Nephron (organoid): ENCODE measurements around the gene USP36.

Experiments
- H3K27ac Mint-ChIP-seq, 3 experiments: 2 replicates each; pipeline ENCODE4 v1.8.0; 2020; ENCODE audit warnings: mixed read lengths in 3 of 3, mild to moderate bottlenecking in 2 of 3, moderate library complexity in 1 of 3
- H3K27me3 Mint-ChIP-seq: 2 replicates; pipeline ENCODE4 v1.8.0; 2021; ENCODE audit warnings: low read depth, mild to moderate bottlenecking, moderate library complexity, mixed read lengths
- H3K36me3 Mint-ChIP-seq: 2 replicates; pipeline ENCODE4 v1.8.0; 2020; ENCODE audit warnings: low read depth, mixed read lengths
- H3K4me1 Mint-ChIP-seq: 2 replicates; pipeline ENCODE4 v1.8.0; 2020; ENCODE audit warnings: mixed read lengths
- H3K4me3 Mint-ChIP-seq, 3 experiments: 2 replicates each; pipeline ENCODE4 v1.8.0; 2020; ENCODE audit warnings: mild to moderate bottlenecking in 3 of 3, mixed read lengths in 3 of 3, moderate library complexity in 2 of 3
- H3K9me3 Mint-ChIP-seq: 2 replicates; pipeline ENCODE4 v1.8.0; 2020; ENCODE audit warnings: mixed read lengths
- CTCF ChIP-seq, 3 experiments: fragments of 200-600 bp; sonication (generic); IDR thresholded peaks; one replicate each; pipeline ENCODE4 v1.5.0; 2021; ENCODE audit warnings: antibody characterized with exemption in 3 of 3; ENCODE audit not compliant: unreplicated experiment in 3 of 3

USP36 gene

GRCh38 chr17:78777881-78778280 lies 62.7 kb downstream of the USP36 start:
- Mint-ChIP-seq H3K9me3 (no peaks in the 10 kb centered on the region), H3K4me1 (peaks cover 25% of the 10 kb centered on the region), H3K4me3 (no peak overlapping the region), H3K36me3 (no peaks in the 10 kb centered on the region), H3K27me3 (peaks cover 4% of the 10 kb centered on the region), H3K27ac (no peak overlapping the region)
- no peak for TF ChIP-seq CTCF (IDR thresholded peaks at IDR 0.05; ENCODE audit: unreplicated experiment in 3 of 3)

- Mint-ChIP-seq H3K27me3 (peaks cover 4% of the 10 kb centered on the region), H3K4me3 (no peak overlapping the region), H3K9me3 (no peaks in the 10 kb centered on the region)
Measured at GRCh38 chr17:78774956-78775571, 65.5 kb downstream of the USP36 start.

GRCh38 chr17:78774453-78774852 lies 66.2 kb downstream of the USP36 start:
- H3K27me3 Mint-ChIP-seq, result no peaks in the 10 kb centered on the region
- peaks cover 7% of the 10 kb centered on the region for H3K36me3 Mint-ChIP-seq
- H3K4me3 Mint-ChIP-seq, result no peak overlapping the region
- H3K27ac Mint-ChIP-seq, result peak overlapping the region in 2 of 3 experiments; percentile 3 to 34
- H3K4me1 Mint-ChIP-seq, result peaks cover 13% of the 10 kb centered on the region
- TF ChIP-seq CTCF (IDR thresholded peaks at IDR 0.05; ENCODE audit: unreplicated experiment in 3 of 3), result no peak
- no peaks in the 10 kb centered on the region for H3K9me3 Mint-ChIP-seq

More at GRCh38 chr17:78774956-78775571, 65.5 kb downstream of the USP36 start:
- H3K27ac Mint-ChIP-seq, result no peak overlapping the region
- TF ChIP-seq CTCF (IDR thresholded peaks at IDR 0.05; ENCODE audit: unreplicated experiment in 3 of 3), result no peak
- H3K36me3 Mint-ChIP-seq, result peaks cover 7% of the 10 kb centered on the region
- peaks cover 19% of the 10 kb centered on the region for H3K4me1 Mint-ChIP-seq

GRCh38 chr17:78771758-78772382 lies 68.7 kb downstream of the USP36 start:
- TF ChIP-seq CTCF (IDR thresholded peaks at IDR 0.05; ENCODE audit: unreplicated experiment in 3 of 3), result no peak
- Mint-ChIP-seq H3K9me3 (no peaks in the 10 kb centered on the region), H3K4me3 (no peak overlapping the region), H3K27ac (peak overlapping the region in 2 of 3 experiments; percentile 19 to 22), H3K4me1 (peaks cover 11% of the 10 kb centered on the region), H3K36me3 (peaks cover 7% of the 10 kb centered on the region), H3K27me3 (no peaks in the 10 kb centered on the region)

GRCh38 chr17:78769196-78769773 lies 71.3 kb downstream of the USP36 start:
- Mint-ChIP-seq H3K36me3 (peaks cover 7% of the 10 kb centered on the region), H3K27me3 (no peaks in the 10 kb centered on the region), H3K4me1 (peaks cover 7% of the 10 kb centered on the region), H3K4me3 (no peak overlapping the region), H3K9me3 (no peaks in the 10 kb centered on the region), H3K27ac (no peak overlapping the region)
- no peak for TF ChIP-seq CTCF (IDR thresholded peaks at IDR 0.05; ENCODE audit: unreplicated experiment in 3 of 3)
